ENCODE results near the gene LMO7. TPM values are rescaled to one million over a fixed set of nuclear protein-coding genes. Genes with fewer than 3 reads are reported as not detected.
A peak's percentile ranks its signal among the peaks of the same experiment; 100 is the strongest.

Gene LMO7
- polyA plus RNA-seq, 10 donors: 74.6 to 192 (median 133) TPM

GRCh38 chr13:75838366-75839005 lies 202.4 kb downstream of the LMO7 start:
- DNase-seq: no peak

- no peak for DNase-seq
Measured at GRCh38 chr13:75839406-75839805, 203.3 kb downstream of the LMO7 start.

- no peak for DNase-seq
Measured at GRCh38 chr13:75841905-75842304, 205.8 kb downstream of the LMO7 start.

- DNase-seq: no peak
Measured at GRCh38 chr13:75843074-75843473, 206.9 kb downstream of the LMO7 start.

GRCh38 chr13:75843991-75844390 lies 207.9 kb downstream of the LMO7 start:
- no peak for DNase-seq

GRCh38 chr13:75847588-75847987 lies 211.5 kb downstream of the LMO7 start:
- no peak for DNase-seq

- no peak for DNase-seq
Measured at GRCh38 chr13:75850916-75851315, 214.8 kb downstream of the LMO7 start.

GRCh38 chr13:75855216-75855615 lies 219.1 kb downstream of the LMO7 start:
- no peak for DNase-seq

- DNase-seq: no peak
Measured at GRCh38 chr13:75855847-75856246, 219.7 kb downstream of the LMO7 start.

GRCh38 chr13:75857291-75857690 lies 221.2 kb downstream of the LMO7 start:
- no peak for DNase-seq

GRCh38 chr13:75860935-75861334 lies 224.8 kb downstream of the LMO7 start:
- DNase-seq: no peak

GRCh38 chr13:75861786-75862185 lies 225.7 kb downstream of the LMO7 start:
- DNase-seq: no peak

GRCh38 chr13:75864718-75865117 lies 228.6 kb downstream of the LMO7 start:
- DNase-seq: no peak

- DNase-seq: no peak
Measured at GRCh38 chr13:75867379-75868117, 231.4 kb downstream of the LMO7 start.

GRCh38 chr13:75869981-75870380 lies 233.9 kb downstream of the LMO7 start:
- no peak for DNase-seq

- peak; percentile 50 to 91 (median 70) for DNase-seq
Measured at GRCh38 chr13:75870397-75870903, 234.3 kb downstream of the LMO7 start.

- DNase-seq: peak in 1 of 3 donors; percentile 48
Measured at GRCh38 chr13:75871059-75871458, 234.9 kb downstream of the LMO7 start.

- DNase-seq: no peak
Measured at GRCh38 chr13:75872980-75873379, 236.8 kb downstream of the LMO7 start.

GRCh38 chr13:75873494-75873893 lies 237.4 kb downstream of the LMO7 start:
- no peak for DNase-seq

GRCh38 chr13:75875450-75875849 lies 239.3 kb downstream of the LMO7 start:
- DNase-seq: no peak

- peak; percentile 58 to 85 (median 76) for DNase-seq
Measured at GRCh38 chr13:75876142-75877050, 240.3 kb downstream of the LMO7 start.

- DNase-seq: no peak
Measured at GRCh38 chr13:75877071-75877470, 240.9 kb downstream of the LMO7 start.
